D721Med (cell line): ENCODE data around the gene LTBP3.

Experiments used
- DNase-seq: peaks from one replicate; pipeline ENCODE4 v3.0.0; 2011; ENCODE audit warnings: low spot score; ENCODE audit not compliant: insufficient read length
- FAIRE-seq: peaks from 2 replicates; lab custom pipeline; 2011; peaks lifted over from hg19 to GRCh38; lab: Jason Lieb, UNC
- TF ChIP-seq, protein P1 (sequence below): IDR thresholded peaks from 2 replicates; pipeline ENCODE4 v1.5.1; 2012; ENCODE audit warnings: mild to moderate bottlenecking, control low read depth; ENCODE audit not compliant: insufficient read depth; ENCODE audit errors: missing control alignments

Gene LTBP3

DNA sequence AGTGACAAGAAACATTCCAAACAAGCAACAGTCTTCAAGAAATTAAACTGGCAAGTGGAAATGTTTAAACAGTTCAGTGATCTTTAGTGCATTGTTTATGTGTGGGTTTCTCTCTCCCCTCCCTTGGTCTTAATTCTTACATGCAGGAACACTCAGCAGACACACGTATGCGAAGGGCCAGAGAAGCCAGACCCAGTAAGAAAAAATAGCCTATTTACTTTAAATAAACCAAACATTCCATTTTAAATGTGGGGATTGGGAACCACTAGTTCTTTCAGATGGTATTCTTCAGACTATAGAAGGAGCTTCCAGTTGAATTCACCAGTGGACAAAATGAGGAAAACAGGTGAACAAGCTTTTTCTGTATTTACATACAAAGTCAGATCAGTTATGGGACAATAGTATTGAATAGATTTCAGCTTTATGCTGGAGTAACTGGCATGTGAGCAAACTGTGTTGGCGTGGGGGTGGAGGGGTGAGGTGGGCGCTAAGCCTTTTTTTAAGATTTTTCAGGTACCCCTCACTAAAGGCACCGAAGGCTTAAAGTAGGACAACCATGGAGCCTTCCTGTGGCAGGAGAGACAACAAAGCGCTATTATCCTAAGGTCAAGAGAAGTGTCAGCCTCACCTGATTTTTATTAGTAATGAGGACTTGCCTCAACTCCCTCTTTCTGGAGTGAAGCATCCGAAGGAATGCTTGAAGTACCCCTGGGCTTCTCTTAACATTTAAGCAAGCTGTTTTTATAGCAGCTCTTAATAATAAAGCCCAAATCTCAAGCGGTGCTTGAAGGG lies 53.3 kb downstream of the LTBP3 start:
- TF ChIP-seq, protein P1, sequence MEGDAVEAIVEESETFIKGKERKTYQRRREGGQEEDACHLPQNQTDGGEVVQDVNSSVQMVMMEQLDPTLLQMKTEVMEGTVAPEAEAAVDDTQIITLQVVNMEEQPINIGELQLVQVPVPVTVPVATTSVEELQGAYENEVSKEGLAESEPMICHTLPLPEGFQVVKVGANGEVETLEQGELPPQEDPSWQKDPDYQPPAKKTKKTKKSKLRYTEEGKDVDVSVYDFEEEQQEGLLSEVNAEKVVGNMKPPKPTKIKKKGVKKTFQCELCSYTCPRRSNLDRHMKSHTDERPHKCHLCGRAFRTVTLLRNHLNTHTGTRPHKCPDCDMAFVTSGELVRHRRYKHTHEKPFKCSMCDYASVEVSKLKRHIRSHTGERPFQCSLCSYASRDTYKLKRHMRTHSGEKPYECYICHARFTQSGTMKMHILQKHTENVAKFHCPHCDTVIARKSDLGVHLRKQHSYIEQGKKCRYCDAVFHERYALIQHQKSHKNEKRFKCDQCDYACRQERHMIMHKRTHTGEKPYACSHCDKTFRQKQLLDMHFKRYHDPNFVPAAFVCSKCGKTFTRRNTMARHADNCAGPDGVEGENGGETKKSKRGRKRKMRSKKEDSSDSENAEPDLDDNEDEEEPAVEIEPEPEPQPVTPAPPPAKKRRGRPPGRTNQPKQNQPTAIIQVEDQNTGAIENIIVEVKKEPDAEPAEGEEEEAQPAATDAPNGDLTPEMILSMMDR = no peak
- no peak for DNase-seq
- FAIRE-seq = no peak

DNA sequence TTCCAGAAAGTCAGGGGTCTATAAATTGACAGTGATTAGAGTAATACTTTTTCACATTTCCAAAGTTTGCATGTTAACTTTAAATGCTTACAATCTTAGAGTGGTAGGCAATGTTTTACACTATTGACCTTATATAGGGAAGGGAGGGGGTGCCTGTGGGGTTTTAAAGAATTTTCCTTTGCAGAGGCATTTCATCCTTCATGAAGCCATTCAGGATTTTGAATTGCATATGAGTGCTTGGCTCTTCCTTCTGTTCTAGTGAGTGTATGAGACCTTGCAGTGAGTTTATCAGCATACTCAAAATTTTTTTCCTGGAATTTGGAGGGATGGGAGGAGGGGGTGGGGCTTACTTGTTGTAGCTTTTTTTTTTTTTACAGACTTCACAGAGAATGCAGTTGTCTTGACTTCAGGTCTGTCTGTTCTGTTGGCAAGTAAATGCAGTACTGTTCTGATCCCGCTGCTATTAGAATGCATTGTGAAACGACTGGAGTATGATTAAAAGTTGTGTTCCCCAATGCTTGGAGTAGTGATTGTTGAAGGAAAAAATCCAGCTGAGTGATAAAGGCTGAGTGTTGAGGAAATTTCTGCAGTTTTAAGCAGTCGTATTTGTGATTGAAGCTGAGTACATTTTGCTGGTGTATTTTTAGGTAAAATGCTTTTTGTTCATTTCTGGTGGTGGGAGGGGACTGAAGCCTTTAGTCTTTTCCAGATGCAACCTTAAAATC lies 54.0 kb downstream of the LTBP3 start:
- TF ChIP-seq, protein P1 = no peak
- DNase-seq = no peak
- no peak for FAIRE-seq

DNA sequence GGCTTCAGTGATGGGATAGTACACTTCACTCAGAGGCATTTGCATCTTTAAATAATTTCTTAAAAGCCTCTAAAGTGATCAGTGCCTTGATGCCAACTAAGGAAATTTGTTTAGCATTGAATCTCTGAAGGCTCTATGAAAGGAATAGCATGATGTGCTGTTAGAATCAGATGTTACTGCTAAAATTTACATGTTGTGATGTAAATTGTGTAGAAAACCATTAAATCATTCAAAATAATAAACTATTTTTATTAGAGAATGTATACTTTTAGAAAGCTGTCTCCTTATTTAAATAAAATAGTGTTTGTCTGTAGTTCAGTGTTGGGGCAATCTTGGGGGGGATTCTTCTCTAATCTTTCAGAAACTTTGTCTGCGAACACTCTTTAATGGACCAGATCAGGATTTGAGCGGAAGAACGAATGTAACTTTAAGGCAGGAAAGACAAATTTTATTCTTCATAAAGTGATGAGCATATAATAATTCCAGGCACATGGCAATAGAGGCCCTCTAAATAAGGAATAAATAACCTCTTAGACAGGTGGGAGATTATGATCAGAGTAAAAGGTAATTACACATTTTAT lies 54.7 kb downstream of the LTBP3 start:
- TF ChIP-seq, protein P1 = no peak
- no peak for FAIRE-seq

DNA sequence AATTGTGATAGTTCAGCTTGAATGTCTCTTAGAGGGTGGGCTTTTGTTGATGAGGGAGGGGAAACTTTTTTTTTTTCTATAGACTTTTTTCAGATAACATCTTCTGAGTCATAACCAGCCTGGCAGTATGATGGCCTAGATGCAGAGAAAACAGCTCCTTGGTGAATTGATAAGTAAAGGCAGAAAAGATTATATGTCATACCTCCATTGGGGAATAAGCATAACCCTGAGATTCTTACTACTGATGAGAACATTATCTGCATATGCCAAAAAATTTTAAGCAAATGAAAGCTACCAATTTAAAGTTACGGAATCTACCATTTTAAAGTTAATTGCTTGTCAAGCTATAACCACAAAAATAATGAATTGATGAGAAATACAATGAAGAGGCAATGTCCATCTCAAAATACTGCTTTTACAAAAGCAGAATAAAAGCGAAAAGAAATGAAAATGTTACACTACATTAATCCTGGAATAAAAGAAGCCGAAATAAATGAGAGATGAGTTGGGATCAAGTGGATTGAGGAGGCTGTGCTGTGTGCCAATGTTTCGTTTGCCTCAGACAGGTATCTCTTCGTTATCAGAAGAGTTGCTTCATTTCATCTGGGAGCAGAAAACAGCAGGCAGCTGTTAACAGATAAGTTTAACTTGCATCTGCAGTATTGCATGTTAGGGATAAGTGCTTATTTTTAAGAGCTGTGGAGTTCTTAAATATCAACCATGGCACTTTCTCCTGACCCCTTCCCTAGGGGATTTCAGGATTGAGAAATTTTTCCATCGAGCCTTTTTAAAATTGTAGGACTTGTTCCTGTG lies 55.4 kb downstream of the LTBP3 start:
- TF ChIP-seq, protein P1 = no peak
- FAIRE-seq = no peak
- no peak for DNase-seq

More for the DNA sequence above, 54.7 kb downstream of the LTBP3 start:
- no peak for DNase-seq

DNA sequence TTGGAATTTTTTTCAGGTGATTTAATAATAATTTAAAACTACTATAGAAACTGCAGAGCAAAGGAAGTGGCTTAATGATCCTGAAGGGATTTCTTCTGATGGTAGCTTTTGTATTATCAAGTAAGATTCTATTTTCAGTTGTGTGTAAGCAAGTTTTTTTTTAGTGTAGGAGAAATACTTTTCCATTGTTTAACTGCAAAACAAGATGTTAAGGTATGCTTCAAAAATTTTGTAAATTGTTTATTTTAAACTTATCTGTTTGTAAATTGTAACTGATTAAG lies 55.9 kb downstream of the LTBP3 start:
- DNase-seq (no peak), FAIRE-seq (no peak)
- TF ChIP-seq, protein P1 = no peak

DNA sequence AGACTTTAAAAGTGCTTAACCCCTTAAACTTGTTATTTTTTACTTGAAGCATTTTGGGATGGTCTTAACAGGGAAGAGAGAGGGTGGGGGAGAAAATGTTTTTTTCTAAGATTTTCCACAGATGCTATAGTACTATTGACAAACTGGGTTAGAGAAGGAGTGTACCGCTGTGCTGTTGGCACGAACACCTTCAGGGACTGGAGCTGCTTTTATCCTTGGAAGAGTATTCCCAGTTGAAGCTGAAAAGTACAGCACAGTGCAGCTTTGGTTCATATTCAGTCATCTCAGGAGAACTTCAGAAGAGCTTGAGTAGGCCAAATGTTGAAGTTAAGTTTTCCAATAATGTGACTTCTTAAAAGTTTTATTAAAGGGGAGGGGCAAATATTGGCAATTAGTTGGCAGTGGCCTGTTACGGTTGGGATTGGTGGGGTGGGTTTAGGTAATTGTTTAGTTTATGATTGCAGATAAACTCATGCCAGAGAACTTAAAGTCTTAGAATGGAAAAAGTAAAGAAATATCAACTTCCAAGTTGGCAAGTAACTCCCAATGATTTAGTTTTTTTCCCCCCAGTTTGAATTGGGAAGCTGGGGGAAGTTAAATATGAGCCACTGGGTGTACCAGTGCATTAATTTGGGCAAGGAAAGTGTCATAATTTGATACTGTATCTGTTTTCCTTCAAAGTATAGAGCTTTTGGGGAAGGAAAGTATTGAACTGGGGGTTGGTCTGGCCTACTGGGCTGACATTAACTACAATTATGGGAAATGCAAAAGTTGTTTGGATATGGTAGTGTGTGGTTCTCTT lies 56.5 kb downstream of the LTBP3 start:
- FAIRE-seq = no peak
- DNase-seq = no peak
- TF ChIP-seq, protein P1 = no peak
